Endothelial cell (in vitro differentiated cells): Measurements from ENCODE around the gene VRTN. TPM values are rescaled to one million over a fixed set of nuclear protein-coding genes. Genes with fewer than 3 reads are reported as not detected.
"Not testable (repeated sequence)": the region's sequence is repeated elsewhere in the genome, so short reads cannot be mapped to it uniquely, and the experiment has no call there.

ENCODE experiments used
- DNase-seq: peaks from one replicate; pipeline ENCODE4 v3.0.0; 2021; ENCODE audit warnings: low spot score
- H3K27ac Mint-ChIP-seq: one replicate; pipeline ENCODE4 v1.8.0; 2021; ENCODE audit warnings: mixed read lengths, inconsistent platforms; ENCODE audit not compliant: unreplicated experiment
- H3K27me3 Mint-ChIP-seq: one replicate; pipeline ENCODE4 v1.8.0; 2021; ENCODE audit warnings: mild to moderate bottlenecking, moderate library complexity, mixed read lengths, inconsistent platforms; ENCODE audit not compliant: unreplicated experiment
- H3K36me3 Mint-ChIP-seq: one replicate; pipeline ENCODE4 v1.8.0; 2021; ENCODE audit warnings: mild to moderate bottlenecking, low read depth, mixed read lengths, inconsistent platforms; ENCODE audit not compliant: unreplicated experiment
- H3K4me1 Mint-ChIP-seq: one replicate; pipeline ENCODE4 v1.8.0; 2021; ENCODE audit warnings: mild to moderate bottlenecking, mixed read lengths, inconsistent platforms; ENCODE audit not compliant: unreplicated experiment
- H3K4me3 Mint-ChIP-seq: one replicate; pipeline ENCODE4 v1.8.0; 2021; ENCODE audit warnings: mild to moderate bottlenecking, mixed read lengths, inconsistent platforms; ENCODE audit not compliant: unreplicated experiment
- H3K9me3 Mint-ChIP-seq: one replicate; pipeline ENCODE4 v1.8.0; 2021; ENCODE audit warnings: mixed read lengths, inconsistent platforms; ENCODE audit not compliant: unreplicated experiment
- total RNA-seq: library from RNA; stranded (reverse); fragmentation: NEBNext Ultra II Directional; extraction: Animal tissue kit (Norgen Biotek cat#: 25700); gene quantifications from one replicate; pipeline ENCODE4 v1.2.1, GENCODE V29; 2021; ENCODE audit not compliant: unreplicated experiment
- TF ChIP-seq, protein P1 (sequence below): fragments of 200-600 bp; sonication (generic); IDR thresholded peaks from one replicate; pipeline ENCODE4 v1.5.0; 2021; ENCODE audit warnings: antibody characterized with exemption; ENCODE audit not compliant: unreplicated experiment

The VRTN gene
- total RNA-seq, 1 donor from 2014 or later: 4.3 TPM

DNA sequence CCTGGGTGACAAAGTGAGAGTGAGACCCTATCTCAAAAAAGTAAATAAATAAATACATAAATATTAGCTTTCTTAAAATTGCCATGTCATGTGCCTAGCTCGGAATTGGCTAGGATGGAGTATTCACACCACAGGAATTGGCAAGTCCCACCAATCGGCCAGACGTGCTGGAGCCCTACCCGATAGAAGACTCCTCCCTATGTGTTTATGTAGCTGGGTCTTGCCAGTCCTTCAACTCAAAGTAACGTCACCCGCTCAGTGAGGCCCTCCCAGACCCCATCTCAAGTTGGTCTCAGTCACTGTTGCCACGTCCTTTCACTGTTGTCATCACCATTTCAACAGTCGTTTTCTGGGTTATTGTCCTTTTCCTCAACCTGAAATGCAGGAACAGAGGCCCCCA, 20.2 kb downstream of the VRTN start:
- TF ChIP-seq, protein P1, sequence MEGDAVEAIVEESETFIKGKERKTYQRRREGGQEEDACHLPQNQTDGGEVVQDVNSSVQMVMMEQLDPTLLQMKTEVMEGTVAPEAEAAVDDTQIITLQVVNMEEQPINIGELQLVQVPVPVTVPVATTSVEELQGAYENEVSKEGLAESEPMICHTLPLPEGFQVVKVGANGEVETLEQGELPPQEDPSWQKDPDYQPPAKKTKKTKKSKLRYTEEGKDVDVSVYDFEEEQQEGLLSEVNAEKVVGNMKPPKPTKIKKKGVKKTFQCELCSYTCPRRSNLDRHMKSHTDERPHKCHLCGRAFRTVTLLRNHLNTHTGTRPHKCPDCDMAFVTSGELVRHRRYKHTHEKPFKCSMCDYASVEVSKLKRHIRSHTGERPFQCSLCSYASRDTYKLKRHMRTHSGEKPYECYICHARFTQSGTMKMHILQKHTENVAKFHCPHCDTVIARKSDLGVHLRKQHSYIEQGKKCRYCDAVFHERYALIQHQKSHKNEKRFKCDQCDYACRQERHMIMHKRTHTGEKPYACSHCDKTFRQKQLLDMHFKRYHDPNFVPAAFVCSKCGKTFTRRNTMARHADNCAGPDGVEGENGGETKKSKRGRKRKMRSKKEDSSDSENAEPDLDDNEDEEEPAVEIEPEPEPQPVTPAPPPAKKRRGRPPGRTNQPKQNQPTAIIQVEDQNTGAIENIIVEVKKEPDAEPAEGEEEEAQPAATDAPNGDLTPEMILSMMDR: no peak

DNA sequence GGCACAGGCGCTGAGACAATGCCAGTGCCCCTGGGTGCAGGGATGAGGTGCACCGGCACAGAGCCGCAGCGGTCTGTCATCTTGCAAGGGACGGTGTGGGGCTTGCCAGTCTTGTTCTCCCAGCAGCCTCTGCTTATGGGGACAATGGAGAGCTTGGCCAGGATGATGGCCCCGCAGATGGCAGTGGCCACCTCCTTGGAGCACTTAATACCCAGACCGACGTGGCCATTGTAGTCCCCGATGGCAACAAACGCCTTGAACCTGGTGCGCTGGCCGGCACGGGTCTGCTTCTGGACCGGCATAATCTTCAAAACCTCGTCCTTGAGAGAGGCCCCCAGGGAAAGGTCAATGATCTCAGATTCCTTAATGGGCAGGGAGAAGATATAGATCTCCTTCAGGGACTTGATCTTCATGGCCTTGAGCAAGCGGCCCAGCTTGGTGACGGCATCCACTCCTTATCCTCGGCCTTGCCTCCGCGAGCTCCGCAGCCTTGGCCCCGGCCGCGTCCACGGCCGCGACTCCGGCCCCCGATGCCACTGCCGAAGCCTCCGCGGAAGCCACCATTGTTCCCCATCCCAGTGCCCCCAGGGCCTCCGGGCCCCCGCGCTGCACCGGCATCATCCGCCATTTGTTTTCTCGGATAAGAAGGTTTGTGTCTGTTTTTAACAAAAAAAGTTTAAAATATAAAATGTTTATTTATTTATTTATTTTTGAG, 29.9 kb downstream of the VRTN start:
- Mint-ChIP-seq H3K36me3 (no peaks in the 10 kb centered on the region), H3K4me1 (peaks cover 3% of the 10 kb centered on the region), H3K9me3 (no peaks in the 10 kb centered on the region), H3K27ac (no peak overlapping the region), H3K4me3 (no peak overlapping the region), H3K27me3 (peaks cover 4% of the 10 kb centered on the region)
- TF ChIP-seq, protein P1: no peak
- DNase-seq: no peak

More for the DNA sequence above, 20.2 kb downstream of the VRTN start:
- H3K27me3 Mint-ChIP-seq: peaks cover 8% of the 10 kb centered on the region
- H3K27ac Mint-ChIP-seq: no peak overlapping the region
- no peaks in the 10 kb centered on the region for H3K36me3 Mint-ChIP-seq
- no peaks in the 10 kb centered on the region for H3K9me3 Mint-ChIP-seq
- DNase-seq: no peak
- peaks cover 13% of the 10 kb centered on the region for H3K4me1 Mint-ChIP-seq
- H3K4me3 Mint-ChIP-seq: no peak overlapping the region

DNA sequence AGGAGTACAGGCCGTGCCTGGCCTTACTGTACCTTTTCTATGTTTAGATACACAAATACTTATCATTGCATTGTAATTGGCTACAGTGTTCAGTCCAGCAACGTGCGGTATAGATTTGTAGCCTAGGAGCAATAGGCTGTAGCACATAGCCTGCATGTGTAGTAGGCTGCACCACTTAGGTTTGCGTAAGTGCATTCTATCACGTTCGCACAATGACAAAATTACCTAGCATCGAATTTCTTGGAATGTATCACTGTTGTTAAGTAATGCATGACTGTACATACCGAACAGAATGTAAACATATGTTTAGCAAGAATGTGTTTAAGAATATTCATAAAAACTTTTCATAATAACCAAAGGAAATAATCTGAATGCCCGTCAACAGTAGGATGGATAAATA, 31.9 kb downstream of the VRTN start:
- H3K36me3 Mint-ChIP-seq: no peaks in the 10 kb centered on the region
- no peak for DNase-seq
- H3K27ac Mint-ChIP-seq: no peak overlapping the region
- peaks cover 3% of the 10 kb centered on the region for H3K4me1 Mint-ChIP-seq
- H3K9me3 Mint-ChIP-seq: no peaks in the 10 kb centered on the region
- peaks cover 4% of the 10 kb centered on the region for H3K27me3 Mint-ChIP-seq
- no peak overlapping the region for H3K4me3 Mint-ChIP-seq
- TF ChIP-seq, protein P1: no peak

DNA sequence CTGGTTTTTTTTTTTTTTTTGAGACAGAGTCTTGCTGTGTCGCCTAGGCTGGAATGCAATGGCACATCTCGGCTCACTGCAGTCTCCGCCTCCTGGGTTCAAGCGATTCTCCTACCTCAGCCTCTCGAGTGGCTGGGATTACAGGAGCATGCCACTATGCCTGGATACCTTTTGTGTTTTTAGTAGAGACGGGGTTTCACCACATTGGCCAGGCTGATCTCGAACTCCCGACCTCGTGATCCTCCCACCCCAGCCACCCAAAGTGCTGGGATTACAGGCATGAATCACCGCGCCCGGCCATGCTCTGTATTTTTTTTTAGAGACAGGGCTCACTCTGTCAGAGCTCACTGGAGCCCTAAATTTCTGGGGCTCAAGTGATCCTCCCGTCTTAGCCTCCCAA, 32.6 kb downstream of the VRTN start:
- peaks cover 4% of the 10 kb centered on the region for H3K27me3 Mint-ChIP-seq
- TF ChIP-seq, protein P1: no peak
- H3K36me3 Mint-ChIP-seq: no peaks in the 10 kb centered on the region
- H3K4me1 Mint-ChIP-seq: peaks cover 3% of the 10 kb centered on the region
- H3K9me3 Mint-ChIP-seq: no peaks in the 10 kb centered on the region
- no peak overlapping the region for H3K4me3 Mint-ChIP-seq
- H3K27ac Mint-ChIP-seq: no peak overlapping the region
- DNase-seq: no peak

DNA sequence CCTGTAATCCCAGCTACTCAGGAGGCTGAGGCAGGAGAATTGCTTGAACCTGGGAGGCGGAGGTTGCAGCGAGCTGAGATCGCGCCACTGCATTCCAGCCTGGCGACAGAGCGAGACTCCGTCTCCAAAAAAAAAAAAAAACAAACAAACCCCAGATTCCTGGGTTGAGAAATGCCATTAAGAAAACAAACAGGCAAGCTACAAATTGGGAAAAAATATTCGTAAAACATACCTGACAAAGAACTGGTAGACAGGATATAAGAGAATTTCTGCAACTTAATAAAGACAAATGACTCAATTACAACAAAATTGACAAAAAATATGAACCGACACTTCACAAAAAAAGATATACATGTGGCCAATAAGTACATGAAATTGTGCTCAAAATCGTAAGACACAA, 33.3 kb downstream of the VRTN start:
- H3K4me1 Mint-ChIP-seq, DNase-seq, H3K36me3 Mint-ChIP-seq, H3K27me3 Mint-ChIP-seq, H3K27ac Mint-ChIP-seq, H3K4me3 Mint-ChIP-seq, H3K9me3 Mint-ChIP-seq: not testable (repeated sequence)
